DMS 273 treated with DMSO at 0.1 percent for 48 hours (cell line): Measurements from ENCODE around the gene SERPINF2.
"Not testable (repeated sequence)": the region's sequence is repeated elsewhere in the genome, so short reads cannot be mapped to it uniquely, and the experiment has no call there.

Experiments used
- DNase-seq: peaks from one replicate; lab custom pipeline; 2025; lab: John Stamatoyannopoulos, UW

The SERPINF2 gene

DNA sequence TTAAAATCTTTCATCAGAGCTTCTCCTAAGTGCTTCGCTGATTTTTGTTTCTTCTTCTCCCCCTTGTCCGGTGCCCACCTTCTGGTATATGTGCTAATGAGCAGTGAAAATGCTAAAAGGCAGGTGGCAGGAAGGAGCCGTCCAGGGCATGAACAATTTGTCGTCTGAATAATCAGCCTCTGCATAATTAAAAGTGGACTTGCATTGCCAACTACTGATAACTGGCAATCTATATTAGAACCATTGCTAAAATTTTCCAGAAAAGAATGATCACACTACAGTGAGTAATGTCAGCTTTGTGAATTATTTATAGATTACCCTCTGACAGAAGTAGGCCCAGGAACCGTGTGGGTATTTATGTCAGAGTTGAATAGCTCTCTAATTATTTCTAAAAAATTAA lies 47.3 kb downstream of the SERPINF2 start:
- no peak for DNase-seq

DNA sequence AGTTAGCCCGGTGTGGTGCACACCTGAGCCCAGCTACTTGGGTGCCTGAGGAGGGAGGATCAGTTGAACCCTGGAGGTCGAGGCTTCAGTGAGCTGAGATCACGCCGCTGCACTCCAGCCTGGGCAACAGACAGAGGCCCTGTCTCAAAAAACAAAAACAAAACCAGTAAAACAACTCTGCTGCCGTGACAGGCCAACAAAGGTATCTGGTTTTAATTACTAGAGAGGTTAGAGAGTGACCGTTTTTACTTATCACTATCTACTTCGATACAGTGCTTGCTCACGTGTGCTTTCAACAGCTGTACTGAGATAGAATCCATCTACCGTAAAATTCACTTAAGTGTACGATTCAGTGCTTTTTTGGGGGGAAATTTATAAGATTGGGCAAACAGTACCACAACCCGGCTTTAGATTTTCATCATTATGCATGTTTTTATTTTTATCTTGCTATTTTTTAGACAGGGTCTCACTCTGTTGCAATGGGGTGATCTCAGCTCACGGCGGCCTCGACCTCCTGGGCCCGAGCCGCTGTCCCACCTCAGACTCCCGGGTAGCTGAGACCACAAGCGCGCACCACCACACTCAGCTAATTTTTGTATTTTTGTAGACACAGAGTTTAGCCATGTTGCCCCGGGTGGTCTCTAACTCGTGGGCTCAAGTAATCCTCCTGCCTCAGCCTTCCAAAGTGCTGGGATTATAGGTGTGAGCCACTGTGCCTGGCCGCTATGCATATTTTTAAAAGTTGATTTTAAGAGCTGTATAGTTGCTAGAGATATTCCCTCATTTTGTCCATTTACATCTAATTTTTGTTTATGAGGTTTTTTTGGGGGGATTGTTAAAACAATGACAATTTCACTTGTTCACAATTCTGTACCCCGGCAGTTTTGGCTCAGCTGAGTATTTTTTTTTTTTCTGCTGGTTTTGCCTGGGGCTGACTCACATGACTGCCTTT lies 50.1 kb downstream of the SERPINF2 start:
- no peak for DNase-seq

- DNase-seq, result no peak
Observed at GRCh38 chr17:1793447-1793806, 50.8 kb downstream of the SERPINF2 start.

GRCh38 chr17:1796800-1797199 lies 54.1 kb downstream of the SERPINF2 start:
- no peak for DNase-seq

DNA sequence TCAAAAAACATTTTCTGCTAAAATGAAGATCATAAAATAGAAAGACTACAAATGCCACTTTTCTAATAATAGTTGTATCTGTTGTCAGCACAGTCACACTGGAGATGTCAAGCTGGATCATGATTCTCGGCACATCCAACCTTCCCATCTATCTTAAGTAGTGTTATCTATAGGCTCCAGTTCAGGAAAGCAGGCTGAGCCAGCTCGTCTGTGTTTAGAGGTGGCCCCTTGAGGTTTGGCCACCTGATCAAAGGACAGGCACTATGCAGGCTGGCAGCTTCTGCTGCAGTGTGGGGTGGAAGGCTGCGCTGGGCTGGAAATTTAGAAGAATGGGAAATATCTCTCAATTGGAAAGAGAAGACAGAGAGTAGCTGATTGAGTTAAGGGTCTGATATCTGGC lies 54.7 kb downstream of the SERPINF2 start:
- DNase-seq, result no peak

DNA sequence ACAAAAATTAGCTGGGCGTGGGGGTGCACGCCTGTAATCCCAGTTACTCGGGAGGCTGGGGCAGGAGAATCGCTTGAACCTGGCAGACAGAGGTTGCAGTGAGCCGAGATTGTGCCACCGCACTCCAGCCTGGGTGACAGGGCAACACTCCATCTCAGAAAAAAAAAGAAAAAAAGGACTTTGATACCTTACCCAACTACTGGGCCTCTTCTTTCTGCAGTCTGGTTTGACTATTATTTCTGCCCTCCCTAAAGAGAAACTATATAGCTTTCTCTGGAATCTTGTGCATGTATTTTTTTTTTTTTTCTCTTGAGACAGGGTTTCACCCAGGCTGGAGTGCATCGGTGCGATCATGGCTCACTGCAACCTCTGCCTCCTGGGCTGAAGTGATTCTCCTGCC lies 55.2 kb downstream of the SERPINF2 start:
- DNase-seq, result not testable (repeated sequence)

GRCh38 chr17:1800240-1800639 lies 57.6 kb downstream of the SERPINF2 start:
- no peak for DNase-seq

DNA sequence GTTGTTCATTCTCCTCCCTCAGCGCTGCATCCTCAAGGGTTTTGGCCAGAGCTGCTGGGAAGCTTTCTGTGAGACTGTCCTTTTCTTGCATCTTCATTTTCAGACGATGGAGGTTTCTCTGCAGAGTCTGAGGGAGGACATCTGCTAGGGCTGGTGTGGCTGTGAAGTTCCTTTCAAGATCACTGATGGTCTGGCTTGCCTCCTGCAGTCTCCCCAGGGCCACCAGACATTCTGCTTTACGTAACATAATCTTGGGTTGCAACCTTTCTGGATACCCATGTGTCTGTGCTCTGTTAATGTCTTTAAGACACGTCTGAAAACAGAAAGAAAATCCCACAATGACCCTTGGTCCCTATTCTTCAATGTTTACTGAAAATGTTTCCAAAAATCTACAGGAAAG lies 58.0 kb downstream of the SERPINF2 start:
- no peak for DNase-seq

DNA sequence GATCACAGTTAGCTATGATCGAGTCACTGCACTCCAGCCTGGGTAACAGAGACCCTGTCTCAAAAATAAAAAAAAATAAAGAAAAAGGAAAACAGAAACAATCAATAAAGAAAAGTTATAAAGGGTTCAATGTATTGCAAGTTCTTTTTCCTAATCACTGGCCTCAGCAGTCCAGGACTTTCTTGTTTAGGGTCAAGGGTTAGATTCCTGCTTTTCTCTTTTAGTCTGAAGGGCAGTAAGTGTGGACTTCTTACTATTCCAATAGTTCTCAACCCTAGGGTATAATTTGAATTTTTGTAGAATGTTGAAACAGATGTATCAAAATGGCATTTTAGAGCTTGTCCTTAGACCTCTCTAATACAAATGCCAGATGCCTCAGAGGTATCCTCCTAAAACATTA lies 59.8 kb downstream of the SERPINF2 start:
- no peak for DNase-seq

GRCh38 chr17:1803280-1803679 lies 60.6 kb downstream of the SERPINF2 start:
- DNase-seq, result no peak
